PC-3 (cell line): ENCODE results near the gene PRKAR1B. TPM values are rescaled to one million over a fixed set of nuclear protein-coding genes. Genes with fewer than 3 reads are reported as not detected.

Experiments
- ATAC-seq: fragments of 200-7000 bp; cut with Tn5 transposase; 2 replicates; pipeline ENCODE4 v1.9.1; 2020; ENCODE audit warnings: mild to moderate bottlenecking, moderate library complexity
- BruUV-seq: library from RNA; stranded (reverse); fragments of 400-500 nt; replicated peaks from 2 replicates; lab custom pipeline; 2021; lab: Mats Ljungman, UMichigan
- CTCF ChIA-PET: fragments of 300-600 bp; sonication (Branson Sonifier 250); formaldehyde crosslinking; loops from one replicate; lab custom pipeline; 2022; ENCODE audit warnings: antibody characterized with exemption; lab: Charles Lee
- POLR2A ChIA-PET: fragments of 300-600 bp; sonication (Branson Sonifier 250); formaldehyde crosslinking; loops from one replicate; lab custom pipeline; 2022; ENCODE audit warnings: antibody characterized with exemption; ENCODE audit not compliant: unreplicated experiment; lab: Charles Lee
- DNase-seq: peaks from one replicate; pipeline ENCODE4 v3.0.0-alpha.2; 2015
- H2AFZ ChIP-seq: fragments of 300-600 bp; sonication (generic); 2 replicates; pipeline ENCODE4 v1.6.0; 2016; ENCODE audit warnings: antibody characterized with exemption, low read length
- H3F3A ChIP-seq: fragments of 300-600 bp; sonication (generic); one replicate; pipeline ENCODE4 v1.6.0; 2017; ENCODE audit warnings: antibody characterized with exemption, low read length, control low read depth, mild to moderate bottlenecking; ENCODE audit not compliant: unreplicated experiment
- H3K27ac ChIP-seq: fragments of 300-600 bp; sonication (generic); 2 replicates; pipeline ENCODE4 v1.5.1; 2016; ENCODE audit warnings: mild to moderate bottlenecking, low read length
- H3K27me3 ChIP-seq: fragments of 300-600 bp; sonication (generic); 2 replicates; pipeline ENCODE4 v1.6.1; 2016; ENCODE audit warnings: low read length, mixed read lengths
- H3K36me3 ChIP-seq: fragments of 300-600 bp; sonication (generic); 2 replicates; pipeline ENCODE4 v1.6.1; 2016; ENCODE audit warnings: low read depth, mixed run types, low read length, mixed read lengths
- H3K4me1 ChIP-seq: fragments of 300-600 bp; sonication (generic); 2 replicates; pipeline ENCODE4 v1.5.1; 2016; ENCODE audit warnings: low read length; ENCODE audit not compliant: insufficient read depth
- H3K4me2 ChIP-seq: fragments of 300-600 bp; sonication (generic); 2 replicates; pipeline ENCODE4 v1.6.0; 2016; ENCODE audit warnings: low read length
- H3K4me3 ChIP-seq: fragments of 300-600 bp; sonication (generic); 2 replicates; pipeline ENCODE4 v1.5.1; 2016; ENCODE audit warnings: mild to moderate bottlenecking, low read length, mixed read lengths
- H3K79me2 ChIP-seq: fragments of 300-600 bp; sonication (generic); 2 replicates; pipeline ENCODE4 v1.6.1; 2017; ENCODE audit warnings: low read length, mixed read lengths
- H3K9ac ChIP-seq: fragments of 300-600 bp; sonication (generic); 2 replicates; pipeline ENCODE4 v1.6.0; 2016; ENCODE audit warnings: mild to moderate bottlenecking, low read length
- H3K9me2 ChIP-seq: fragments of 300-600 bp; sonication (generic); replicated peaks from 2 replicates; pipeline ENCODE4 v1.6.1; 2016; ENCODE audit warnings: mixed run types, low read length, mixed read lengths
- H3K9me3 ChIP-seq: fragments of 300-600 bp; sonication (generic); 2 replicates; pipeline ENCODE4 v1.6.1; 2016; ENCODE audit warnings: low read length, mixed read lengths
- H4K20me1 ChIP-seq: fragments of 300-600 bp; sonication (generic); 2 replicates; pipeline ENCODE4 v1.6.1; 2016; ENCODE audit warnings: low read length, mixed read lengths
- EZH2 ChIP-seq: fragments of 300-600 bp; sonication (generic); IDR thresholded peaks from one replicate; pipeline ENCODE4 v1.6.1; 2017; ENCODE audit warnings: antibody characterized with exemption, mild to moderate bottlenecking, low read length; ENCODE audit not compliant: unreplicated experiment
- EZH2phosphoT487 ChIP-seq: fragments of 300-600 bp; sonication (generic); IDR thresholded peaks from 2 replicates; pipeline ENCODE4 v1.6.1; 2018; ENCODE audit warnings: mild to moderate bottlenecking, antibody characterized with exemption, low read length, borderline replicate concordance
- intact Hi-C: fragments of 100-400 bp; cut with micrococcal nuclease; formaldehyde crosslinking; loops from 2 replicates; pipeline ENCODE4 v1.9.0; 2023
- total RNA-seq: library from RNA; depleted of rRNA; stranded (reverse); fragments of >200 nt; gene quantifications from 2 replicates; pipeline ENCODE4 v1.2.3, GENCODE V29; 2014
- TF ChIP-seq, protein P1 (sequence below): fragments of 300-600 bp; sonication (generic); conservative IDR thresholded peaks from 2 replicates; pipeline ENCODE4 v1.5.1; 2017; ENCODE audit warnings: antibody characterized with exemption, low read depth, mild to moderate bottlenecking, low read length

Gene PRKAR1B
- total RNA-seq, 1 experiment from 2014 or later, result 15.6 TPM

DNA sequence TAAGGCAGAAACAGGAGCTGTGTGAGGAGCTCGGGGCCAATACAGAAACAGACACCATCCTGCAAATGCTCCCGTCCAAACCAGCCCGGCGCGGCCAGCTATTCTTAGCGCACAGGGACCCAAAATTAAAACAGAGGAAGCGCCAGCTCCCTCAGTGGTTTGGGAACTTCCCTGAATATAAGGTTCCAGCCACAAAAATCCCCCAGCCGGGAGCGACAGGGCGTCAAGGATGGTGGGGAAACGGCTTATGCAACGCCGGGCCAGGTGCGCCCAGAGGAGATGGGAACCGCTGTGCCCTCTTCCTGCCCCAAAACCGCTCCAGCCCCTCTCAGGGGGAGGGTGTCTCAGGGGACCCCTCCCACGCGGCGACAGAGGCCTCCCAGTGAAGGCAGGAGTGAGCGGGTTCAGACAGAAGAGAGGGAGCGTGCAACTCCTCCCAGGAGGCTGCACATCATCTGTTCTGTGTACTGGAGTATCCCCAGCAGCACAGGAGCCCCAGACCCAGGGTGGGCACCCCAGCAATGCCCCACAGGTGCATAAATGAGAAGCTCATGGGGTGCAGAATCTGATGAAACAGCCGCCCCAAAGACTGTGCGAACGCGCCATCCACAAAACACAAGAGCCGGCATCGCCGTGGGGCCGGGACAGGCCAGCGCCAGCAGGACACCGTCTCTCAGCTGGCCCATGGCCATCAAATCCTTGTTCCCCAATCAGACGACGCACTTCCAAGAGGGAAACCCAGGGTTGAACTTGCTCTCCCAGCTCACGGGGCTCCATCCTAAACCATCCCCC, 133.6 kb downstream of the PRKAR1B start:
- intact Hi-C loops, result no loop called here
- BruUV-seq, result no TSS peak
- Histone ChIP-seq H3K4me2 (no peak overlapping the region), H3K4me1 (no peaks in the 10 kb centered on the region), H3K79me2 (no peaks in the 10 kb centered on the region), H4K20me1 (no peaks in the 10 kb centered on the region), H3K9ac (no peak overlapping the region), H3K9me3 (no peaks in the 10 kb centered on the region), H3K9me2 (no peaks in the 10 kb centered on the region), H3K36me3 (no peaks in the 10 kb centered on the region), H3K27ac (no peak overlapping the region), H3F3A (no peaks in the 10 kb centered on the region), H2AFZ (no peak overlapping the region), H3K27me3 (no peaks in the 10 kb centered on the region), H3K4me3 (no peak overlapping the region)
- DNase-seq, result no peak
- CTCF ChIA-PET, result no interaction called here
- POLR2A ChIA-PET, result no interaction called here
- ATAC-seq, result no peak
- TF ChIP-seq, protein P1, sequence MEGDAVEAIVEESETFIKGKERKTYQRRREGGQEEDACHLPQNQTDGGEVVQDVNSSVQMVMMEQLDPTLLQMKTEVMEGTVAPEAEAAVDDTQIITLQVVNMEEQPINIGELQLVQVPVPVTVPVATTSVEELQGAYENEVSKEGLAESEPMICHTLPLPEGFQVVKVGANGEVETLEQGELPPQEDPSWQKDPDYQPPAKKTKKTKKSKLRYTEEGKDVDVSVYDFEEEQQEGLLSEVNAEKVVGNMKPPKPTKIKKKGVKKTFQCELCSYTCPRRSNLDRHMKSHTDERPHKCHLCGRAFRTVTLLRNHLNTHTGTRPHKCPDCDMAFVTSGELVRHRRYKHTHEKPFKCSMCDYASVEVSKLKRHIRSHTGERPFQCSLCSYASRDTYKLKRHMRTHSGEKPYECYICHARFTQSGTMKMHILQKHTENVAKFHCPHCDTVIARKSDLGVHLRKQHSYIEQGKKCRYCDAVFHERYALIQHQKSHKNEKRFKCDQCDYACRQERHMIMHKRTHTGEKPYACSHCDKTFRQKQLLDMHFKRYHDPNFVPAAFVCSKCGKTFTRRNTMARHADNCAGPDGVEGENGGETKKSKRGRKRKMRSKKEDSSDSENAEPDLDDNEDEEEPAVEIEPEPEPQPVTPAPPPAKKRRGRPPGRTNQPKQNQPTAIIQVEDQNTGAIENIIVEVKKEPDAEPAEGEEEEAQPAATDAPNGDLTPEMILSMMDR, result no peak
- TF ChIP-seq EZH2, result no peak
- TF ChIP-seq EZH2phosphoT487, result no peak

DNA sequence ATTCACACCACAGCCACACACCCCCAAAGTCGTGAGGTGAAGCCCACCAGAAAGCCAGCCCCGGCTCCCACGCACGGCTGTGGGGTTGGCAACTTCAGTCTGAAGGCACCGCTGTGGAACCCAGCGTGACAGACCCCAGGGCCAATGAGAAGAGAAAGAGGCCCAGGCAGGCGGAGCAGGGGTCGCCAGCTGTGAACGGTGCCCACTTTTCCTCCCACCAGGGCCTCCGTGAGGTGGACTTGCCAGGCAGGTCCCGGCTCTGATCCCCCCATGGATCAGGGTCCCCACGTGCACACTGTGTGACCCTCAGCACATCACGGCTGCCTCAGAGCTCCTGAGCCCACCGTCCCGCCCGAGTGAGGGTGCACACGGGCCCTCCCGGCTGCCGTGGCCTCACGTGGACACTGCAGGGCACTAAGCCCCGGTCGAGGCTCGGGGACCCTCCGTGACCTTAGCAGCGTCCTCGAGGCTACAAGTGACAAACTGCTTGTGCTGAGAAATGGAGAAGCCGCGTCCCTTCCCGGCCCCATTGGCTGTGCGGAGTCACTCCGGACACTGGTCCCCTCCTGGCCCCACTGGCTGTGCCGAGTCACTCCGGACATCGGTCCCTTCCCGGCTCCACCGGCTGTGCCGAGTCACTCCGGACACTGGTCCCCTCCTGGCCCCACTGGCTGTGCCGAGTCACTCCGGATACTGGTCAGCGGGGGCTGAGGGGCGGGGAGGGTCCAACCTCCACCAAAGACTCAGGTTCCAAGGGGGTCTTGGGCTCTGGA, 135.0 kb downstream of the PRKAR1B start:
- ATAC-seq, result no peak
- Histone ChIP-seq H3K9ac (no peak overlapping the region), H3K79me2 (no peaks in the 10 kb centered on the region), H2AFZ (no peak overlapping the region), H3K4me1 (no peaks in the 10 kb centered on the region), H3K36me3 (no peaks in the 10 kb centered on the region), H3K9me3 (no peaks in the 10 kb centered on the region), H3K9me2 (no peaks in the 10 kb centered on the region), H3F3A (no peaks in the 10 kb centered on the region), H3K4me2 (no peak overlapping the region), H3K27ac (no peak overlapping the region), H4K20me1 (no peaks in the 10 kb centered on the region), H3K4me3 (no peak overlapping the region), H3K27me3 (no peaks in the 10 kb centered on the region)
- intact Hi-C loops, result no loop called here
- no peak for DNase-seq
- ChIA-PET CTCF (no interaction called here), POLR2A (no interaction called here)
- BruUV-seq, result no TSS peak
- TF ChIP-seq, protein P1, result no peak
- TF ChIP-seq EZH2 (no peak), EZH2phosphoT487 (no peak)
